Non-pigmented ciliary epithelial cell (primary cell): Measurements from ENCODE around the gene POU2F1.
"Not testable (repeated sequence)": the region's sequence is repeated elsewhere in the genome, so short reads cannot be mapped to it uniquely, and the experiment has no call there.

Source experiments
- DNase-seq: peaks from one replicate; pipeline ENCODE4 v3.0.0-alpha.2; 2010; ENCODE audit warnings: low read depth

Gene POU2F1

GRCh38 chr1:167314671-167315070 lies 94.0 kb downstream of the POU2F1 start:
- DNase-seq = no peak

- no peak for DNase-seq
These were observed 96.8 kb downstream of the POU2F1 start for GRCh38 chr1:167317463-167317862.

- not testable (repeated sequence) for DNase-seq
These were observed 98.5 kb downstream of the POU2F1 start for GRCh38 chr1:167319206-167319605.

GRCh38 chr1:167322483-167322882 lies 101.8 kb downstream of the POU2F1 start:
- no peak for DNase-seq

GRCh38 chr1:167325151-167325550 lies 104.5 kb downstream of the POU2F1 start:
- DNase-seq = no peak

- DNase-seq = no peak
These were observed 107.7 kb downstream of the POU2F1 start for GRCh38 chr1:167328306-167328815.

GRCh38 chr1:167328816-167329483 lies 108.3 kb downstream of the POU2F1 start:
- no peak for DNase-seq

GRCh38 chr1:167330601-167331293 lies 110.1 kb downstream of the POU2F1 start:
- no peak for DNase-seq

GRCh38 chr1:167331650-167332049 lies 111.0 kb downstream of the POU2F1 start:
- DNase-seq = no peak

GRCh38 chr1:167332503-167332902 lies 111.8 kb downstream of the POU2F1 start:
- DNase-seq = no peak

- no peak for DNase-seq
These were observed 112.4 kb downstream of the POU2F1 start for GRCh38 chr1:167333124-167333523.

- no peak for DNase-seq
These were observed 113.0 kb downstream of the POU2F1 start for GRCh38 chr1:167333703-167334102.

GRCh38 chr1:167339405-167339804 lies 118.7 kb downstream of the POU2F1 start:
- DNase-seq = no peak

GRCh38 chr1:167342846-167343245 lies 122.2 kb downstream of the POU2F1 start:
- DNase-seq = no peak

GRCh38 chr1:167344112-167344511 lies 123.4 kb downstream of the POU2F1 start:
- DNase-seq = peak; percentile 34

GRCh38 chr1:167344615-167345385 lies 124.1 kb downstream of the POU2F1 start:
- no peak for DNase-seq

- DNase-seq = no peak
These were observed 124.7 kb downstream of the POU2F1 start for GRCh38 chr1:167345386-167345733.

GRCh38 chr1:167357305-167357704 lies 136.6 kb downstream of the POU2F1 start:
- DNase-seq = no peak

- DNase-seq = no peak
These were observed 138.6 kb downstream of the POU2F1 start for GRCh38 chr1:167359295-167359694.

- DNase-seq = no peak
These were observed 139.4 kb downstream of the POU2F1 start for GRCh38 chr1:167360120-167360519.

- no peak for DNase-seq
These were observed 142.0 kb downstream of the POU2F1 start for GRCh38 chr1:167362638-167363037.

GRCh38 chr1:167364826-167365225 lies 144.1 kb downstream of the POU2F1 start:
- no peak for DNase-seq

- no peak for DNase-seq
These were observed 144.7 kb downstream of the POU2F1 start for GRCh38 chr1:167365360-167365759.
